PC-9 (cell line): Measurements from ENCODE around the gene EMP2. TPM values are rescaled to one million over a fixed set of nuclear protein-coding genes. Genes with fewer than 3 reads are reported as not detected.

Experiments
- BruUV-seq: library from RNA; stranded (reverse); fragments of 400-500 nt; replicated peaks from 2 replicates; lab custom pipeline; 2021; lab: Mats Ljungman, UMichigan
- CTCF ChIA-PET: fragments of 300-600 bp; sonication (Branson Sonifier 250); formaldehyde crosslinking; loops from one replicate; lab custom pipeline; 2022; ENCODE audit warnings: antibody characterized with exemption; lab: Charles Lee
- POLR2A ChIA-PET: fragments of 300-600 bp; sonication (Branson Sonifier 250); formaldehyde crosslinking; loops from one replicate; lab custom pipeline; 2022; ENCODE audit warnings: antibody characterized with exemption; ENCODE audit not compliant: unreplicated experiment; lab: Charles Lee
- DNase-seq, 2 experiments: peaks; one replicate each; pipeline versions ENCODE4 v3.0.0 to v3.0.0-alpha.2; 2015 to 2022; ENCODE audit warnings: mixed read lengths in 1 of 2
- H2AFZ ChIP-seq: fragments of 200-600 bp; sonication (generic); 2 replicates; pipeline ENCODE4 v1.8.1; 2017; ENCODE audit warnings: antibody characterized with exemption
- H3F3A ChIP-seq: fragments of 200-600 bp; sonication (generic); 2 replicates; pipeline ENCODE4 v1.8.1; 2017; ENCODE audit warnings: antibody characterized with exemption, mild to moderate bottlenecking, low read depth; ENCODE audit not compliant: insufficient read depth
- H3K27ac ChIP-seq: fragments of 200-600 bp; sonication (generic); 2 replicates; pipeline ENCODE4 v1.6.1; 2016; ENCODE audit warnings: mixed run types
- H3K27me3 ChIP-seq: fragments of 200-600 bp; sonication (generic); 2 replicates; pipeline ENCODE4 v1.6.1; 2016; ENCODE audit warnings: low read depth, mixed run types; ENCODE audit not compliant: insufficient read depth
- H3K36me3 ChIP-seq: fragments of 200-600 bp; sonication (generic); 2 replicates; pipeline ENCODE4 v1.6.1; 2016; ENCODE audit warnings: low read depth, mixed run types
- H3K4me1 ChIP-seq: fragments of 200-600 bp; sonication (generic); replicated peaks from 2 replicates; pipeline ENCODE4 v1.6.1; 2016; ENCODE audit warnings: mixed run types; ENCODE audit not compliant: insufficient read depth
- H3K4me2 ChIP-seq: fragments of 200-600 bp; sonication (generic); 2 replicates; pipeline ENCODE4 v1.6.1; 2017; ENCODE audit warnings: mixed run types
- H3K4me3 ChIP-seq: fragments of 200-600 bp; sonication (generic); 2 replicates; pipeline ENCODE4 v1.6.1; 2016; ENCODE audit warnings: mixed run types
- H3K79me2 ChIP-seq: fragments of 200-600 bp; sonication (generic); 2 replicates; pipeline ENCODE4 v1.6.1; 2017; ENCODE audit warnings: low read depth, mixed run types
- H3K9me2 ChIP-seq: fragments of 200-600 bp; sonication (generic); 2 replicates; pipeline ENCODE4 v1.8.1; 2017; ENCODE audit warnings: mild to moderate bottlenecking; ENCODE audit not compliant: insufficient read depth
- H3K9me3 ChIP-seq: fragments of 200-600 bp; sonication (generic); 2 replicates; pipeline ENCODE4 v1.8.1; 2016; ENCODE audit warnings: low read depth; ENCODE audit not compliant: insufficient read depth
- H4K20me1 ChIP-seq: fragments of 200-600 bp; sonication (generic); 2 replicates; pipeline ENCODE4 v1.8.1; 2017; ENCODE audit not compliant: insufficient read depth
- CTCF ChIP-seq: fragments of 200-600 bp; sonication (generic); conservative IDR thresholded peaks from 2 replicates; pipeline ENCODE4 v1.6.1; 2017; ENCODE audit warnings: mixed run types, antibody characterized with exemption, mild to moderate bottlenecking, moderate library complexity
- EZH2 ChIP-seq: fragments of 200-600 bp; sonication (generic); IDR thresholded peaks from 2 replicates; pipeline ENCODE4 v1.8.0; 2017; ENCODE audit warnings: antibody characterized with exemption, low read depth
- intact Hi-C: fragments of 100-400 bp; cut with micrococcal nuclease; formaldehyde crosslinking; loops from one replicate; pipeline ENCODE4 v1.10.0; 2022; ENCODE audit not compliant: unreplicated experiment
- total RNA-seq: library from RNA; stranded (reverse); gene quantifications from 2 replicates; pipeline ENCODE4 v1.2.3, GENCODE V29; 2021

EMP2 gene
- total RNA-seq, 1 experiment from 2014 or later: 137 TPM

GRCh38 chr16:10556236-10556635 lies 24.2 kb downstream of the EMP2 start:
- CTCF ChIA-PET: no interaction called here

GRCh38 chr16:10554569-10554968 lies 25.8 kb downstream of the EMP2 start:
- Histone ChIP-seq H3K27me3 (no peaks in the 10 kb centered on the region), H4K20me1 (no peaks in the 10 kb centered on the region), H3K9me3 (no peaks in the 10 kb centered on the region), H3K27ac (no peak overlapping the region), H3K9me2 (no peaks in the 10 kb centered on the region), H3K4me1 (peaks cover 28% of the 10 kb centered on the region), H3K79me2 (peaks cover 57% of the 10 kb centered on the region), H3F3A (peaks cover 21% of the 10 kb centered on the region), H3K36me3 (peaks cover 10% of the 10 kb centered on the region; the same call in 1 of the 2 replicates), H3K4me3 (no peak overlapping the region), H2AFZ (no peak overlapping the region), H3K4me2 (no peak overlapping the region)
- POLR2A ChIA-PET: interaction anchor here (0.7 kb wide), 1 partner anchor 184 kb away, joined by 4 read pairs; no protein-coding TSS in a partner anchor
- intact Hi-C loops: no loop called here
- CTCF ChIA-PET: no interaction called here
- TF ChIP-seq CTCF (no peak), EZH2 (no peak)
- no TSS peak for BruUV-seq
- no peak for DNase-seq

More at GRCh38 chr16:10556236-10556635, 24.2 kb downstream of the EMP2 start:
- no peaks in the 10 kb centered on the region for H3K9me2 ChIP-seq
- H3K4me3 ChIP-seq: no peak overlapping the region
- TF ChIP-seq CTCF (no peak), EZH2 (no peak)
- POLR2A ChIA-PET: no interaction called here
- no peak overlapping the region for H2AFZ ChIP-seq
- no peaks in the 10 kb centered on the region for H3K27me3 ChIP-seq
- intact Hi-C loops: no loop called here
- H3K36me3 ChIP-seq: 0 out of 2 replicates have a peak, but pooled peaks cover 10% of the 10 kb centered on the region
- H3F3A ChIP-seq: peaks cover 26% of the 10 kb centered on the region
- no peak overlapping the region for H3K4me2 ChIP-seq
- BruUV-seq: no TSS peak
- DNase-seq: no peak
- peaks cover 63% of the 10 kb centered on the region for H3K79me2 ChIP-seq
- H3K4me1 ChIP-seq: peaks cover 37% of the 10 kb centered on the region
- H3K9me3 ChIP-seq: no peaks in the 10 kb centered on the region
- no peak overlapping the region for H3K27ac ChIP-seq
- no peaks in the 10 kb centered on the region for H4K20me1 ChIP-seq

- intact Hi-C loops: no loop called here
- Histone ChIP-seq H3K36me3 (peaks cover 22% of the 10 kb centered on the region), H3K9me2 (no peaks in the 10 kb centered on the region), H3K27ac (no peak overlapping the region), H3K4me3 (no peak overlapping the region), H3F3A (peaks cover 6% of the 10 kb centered on the region), H2AFZ (no peak overlapping the region), H3K79me2 (peaks cover 53% of the 10 kb centered on the region), H3K27me3 (no peaks in the 10 kb centered on the region), H4K20me1 (no peaks in the 10 kb centered on the region; the same call in 1 of the 2 replicates), H3K9me3 (peaks cover 9% of the 10 kb centered on the region), H3K4me1 (peaks cover 15% of the 10 kb centered on the region), H3K4me2 (no peak overlapping the region)
- CTCF ChIA-PET: no interaction called here
- TF ChIP-seq CTCF (no peak), EZH2 (no peak)
- DNase-seq: peak in 1 of 2 experiments; percentile 59
- POLR2A ChIA-PET: interaction anchor here (0.5 kb wide), 1 partner anchor 35 kb away, joined by 10 read pairs; no protein-coding TSS in a partner anchor
- BruUV-seq: no TSS peak
Measured at GRCh38 chr16:10552998-10553491, 27.4 kb downstream of the EMP2 start.
